GM12878 (cell line): ENCODE data around the gene CCDC127.

Source experiments
- ATF2 ChIP-seq: IDR thresholded peaks from 2 replicates; pipeline ENCODE4 v1.6.1; 2012; ENCODE audit warnings: low read length, inconsistent platforms
- CTCF ChIP-seq, 3 experiments: IDR thresholded peaks in 2 of 3; conservative IDR thresholded peaks in 1 of 3; 2 replicates each; pipeline ENCODE4 v1.5.1; 2011; ENCODE audit warnings: low read depth in 3 of 3, low read length in 3 of 3, mild to moderate bottlenecking in 3 of 3, control low read depth in 2 of 3, moderate library complexity in 2 of 3, inconsistent platforms in 1 of 3, mixed read lengths in 1 of 3; ENCODE audit not compliant: control insufficient read depth in 2 of 3, insufficient read depth in 1 of 3; ENCODE audit errors: extremely low read depth in 1 of 3
- ETV6 ChIP-seq, 2 experiments: fragments of 450-650 bp in 1 of 2; IDR thresholded peaks in 1 of 2; conservative IDR thresholded peaks in 1 of 2; 2 replicates each; pipeline ENCODE4 v1.6.1; 2014; ENCODE audit warnings: antibody characterized with exemption in 1 of 2, borderline replicate concordance in 1 of 2, low read depth in 1 of 2, mild to moderate bottlenecking in 1 of 2, moderate library complexity in 1 of 2
- SKIL ChIP-seq: fragments of 450-650 bp; IDR thresholded peaks from 2 replicates; pipeline ENCODE4 v1.6.1; 2017; ENCODE audit warnings: mild to moderate bottlenecking, low read depth, inconsistent platforms; ENCODE audit not compliant: poor library complexity, severe bottlenecking
- ZNF592 ChIP-seq: fragments of 450-650 bp; IDR thresholded peaks from 2 replicates; pipeline ENCODE4 v1.6.1; 2017; ENCODE audit warnings: mild to moderate bottlenecking, moderate library complexity

GRCh38 chr5:187042-187431 lies 30.9 kb downstream of the CCDC127 start:
- TF ChIP-seq SKIL (no peak), ETV6 (conservative IDR thresholded peaks at IDR 0.05 in 1 of 2, IDR thresholded peaks at IDR 0.05 in 1 of 2; ENCODE audit: borderline replicate concordance in 1 of 2, low read depth in 1 of 2) (no peak), ATF2 (no peak), ZNF592 (no peak), CTCF (IDR thresholded peaks at IDR 0.05 in 2 of 3, conservative IDR thresholded peaks at IDR 0.05 in 1 of 3; ENCODE audit: control insufficient read depth in 2 of 3, extremely low read depth in 1 of 3, insufficient read depth in 1 of 3, low read depth in 3 of 3, low read length in 3 of 3) (no peak)
